Right cardiac atrium (tissue), 5 donors: ENCODE measurements around the gene EPYC. TPM values are rescaled to one million over a fixed set of nuclear protein-coding genes. Genes with fewer than 3 reads are reported as not detected.
"Not testable (repeated sequence)": the region's sequence is repeated elsewhere in the genome, so short reads cannot be mapped to it uniquely, and the experiment has no call there.

Experiments
- ATAC-seq, 2 donors: fragments of 200-7000 bp; cut with Tn5 transposase; one replicate each; pipeline versions ENCODE4 v1.8.0 to v1.9.1; 2020; ENCODE audit warnings: moderate library complexity in 2 of 2, mild to moderate bottlenecking in 1 of 2
- DNase-seq, 3 donors: peaks; one replicate each; pipeline ENCODE4 v3.0.0-alpha.2; 2020
- H3K27ac ChIP-seq: one replicate; pipeline ENCODE4 v1.5.1; 2013; ENCODE audit warnings: mild to moderate bottlenecking, low read length, control low read depth, moderate library complexity
- H3K27me3 ChIP-seq: one replicate; pipeline ENCODE4 v1.6.1; 2013; ENCODE audit not compliant: control insufficient read depth, insufficient read depth
- H3K4me1 ChIP-seq: one replicate; pipeline ENCODE4 v1.6.1; 2013; ENCODE audit warnings: low read length; ENCODE audit not compliant: control insufficient read depth, insufficient read depth
- H3K4me3 ChIP-seq: one replicate; pipeline ENCODE4 v1.5.1; 2013; ENCODE audit warnings: low read length, control low read depth
- H3K9me3 ChIP-seq: one replicate; pipeline ENCODE4 v1.6.1; 2013; ENCODE audit warnings: low read length; ENCODE audit not compliant: control insufficient read depth
- WGBS: extraction: QIAGEN DNeasy Blood & Tissue Kit; methylation state at CpG from one replicate; pipeline ENCODE4 v1.1.7; 2013; 5-methylcytosine and 5-hydroxymethylcytosine counted together
- intact Hi-C, 4 donors: fragments of 100-400 bp; cut with DNase I; formaldehyde crosslinking; loops; one replicate each; pipeline versions ENCODE4 v1.11.0 to v1.14.0; 2022 to 2023
- polyA plus RNA-seq: library from polyadenylated mRNA; stranded (reverse); fragments of 200-250 nt; gene quantifications from one replicate; pipeline ENCODE4 v1.2.3, GENCODE V29; 2013
- total RNA-seq, 4 donors: library from RNA; stranded (reverse); fragmentation: NEBNext Ultra II Directional; extraction: Animal tissue kit (Norgen Biotek cat#: 25700); gene quantifications; one replicate each; pipeline ENCODE4 v1.2.1, GENCODE V29; 2021
- donor health status: healthy with polysubstance abuse.
- donor health status: DM: no; HTN: yes; CAD: no.
- donor health status: DM: no; HTN: no; CAD: no.
- donor health status: DM: no; HTN: yes; CAD: no; lungs with severe emphysema.
- donor health status: DM: yes; HTN: yes; CAD: no.

The EPYC gene
- total and polyA plus RNA-seq, 5 donors: 0.09 TPM; not detected in 4

DNA sequence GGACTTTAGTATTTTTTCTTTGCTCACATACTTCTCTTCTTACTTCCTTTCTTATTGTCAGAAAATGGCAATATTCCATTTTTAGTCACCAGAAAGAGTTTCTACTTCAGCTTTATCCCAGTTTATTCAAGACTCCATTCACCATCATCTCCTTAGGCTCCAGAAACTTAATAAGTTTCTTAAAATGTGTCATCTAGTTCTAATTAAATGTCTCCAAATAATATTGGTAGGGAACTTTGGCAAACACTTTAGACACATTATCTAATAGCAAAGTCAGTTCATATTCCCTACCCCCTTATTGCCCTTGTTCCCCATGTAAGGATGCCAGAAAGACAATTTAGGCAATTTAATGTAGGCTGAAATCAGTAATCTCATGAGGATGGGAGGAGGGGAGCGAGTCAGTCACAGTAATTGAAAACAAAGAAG lies 15.1 kb downstream of the EPYC start:
- Histone ChIP-seq H3K27ac (no peak overlapping the region), H3K27me3 (no peaks in the 10 kb centered on the region), H3K4me1 (no peaks in the 10 kb centered on the region), H3K4me3 (no peak overlapping the region), H3K9me3 (no peaks in the 10 kb centered on the region)
- intact Hi-C loops: loop anchor here in 2 of 4 donors (10.0 kb wide), 2 partner anchors 115 to 345 kb away; no protein-coding TSS in a partner anchor
- ATAC-seq (peak in 1 of 2 donors; percentile 96), DNase-seq (no peak)
- WGBS: 63% methylated on average over 1 of the region's 1 CpG

DNA sequence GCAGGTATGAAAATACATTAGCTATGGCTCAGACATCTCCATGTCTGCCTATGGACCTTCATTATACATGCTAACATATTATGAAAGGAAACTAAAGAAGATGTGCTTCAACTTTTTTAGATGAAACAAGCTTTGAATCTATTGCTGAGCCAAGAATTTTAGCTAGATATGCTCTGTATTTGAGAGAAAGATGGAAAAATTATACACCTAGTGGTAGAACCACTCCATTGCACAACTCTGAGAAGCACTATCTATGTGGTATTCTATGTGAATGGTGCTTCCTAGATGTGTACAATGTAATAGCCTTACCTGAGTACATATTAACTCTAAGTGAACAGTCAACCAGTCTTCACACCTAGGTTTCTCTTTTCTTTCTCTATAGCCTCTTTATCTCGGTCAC lies 17.3 kb downstream of the EPYC start:
- ATAC-seq (no peak), DNase-seq (no peak)
- WGBS: 94% methylated on average over 1 of the region's 1 CpG
- no peaks in the 10 kb centered on the region for H3K9me3 ChIP-seq
- no peaks in the 10 kb centered on the region for H3K27me3 ChIP-seq
- no peak overlapping the region for H3K27ac ChIP-seq
- no peaks in the 10 kb centered on the region for H3K4me1 ChIP-seq
- intact Hi-C loops: loop anchor here in 2 of 4 donors (10.0 kb wide), 2 partner anchors 117 to 347 kb away; no protein-coding TSS in a partner anchor
- H3K4me3 ChIP-seq: no peak overlapping the region

DNA sequence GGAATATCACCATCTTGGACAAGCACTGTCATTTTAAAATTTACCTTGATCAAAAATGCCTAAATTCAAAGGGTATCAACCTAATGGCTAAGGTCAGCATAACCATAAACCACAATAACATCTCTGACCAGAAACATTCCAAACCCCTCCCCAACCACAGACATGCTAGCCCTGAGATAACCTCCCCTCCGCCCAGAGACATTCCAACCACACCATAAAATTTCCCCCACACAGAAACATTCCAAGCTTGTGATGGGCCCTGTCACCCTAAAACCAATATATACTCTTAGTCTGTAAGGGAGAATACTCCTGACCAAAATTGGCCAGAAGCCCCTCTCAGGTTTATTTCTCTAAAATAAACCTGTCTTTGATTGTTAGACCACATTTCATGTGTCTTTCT lies 17.7 kb downstream of the EPYC start:
- 92% methylated on average over 1 of the region's 1 CpG for WGBS
- intact Hi-C loops: loop anchor here in 2 of 4 donors (10.0 kb wide), 2 partner anchors 118 to 348 kb away; no protein-coding TSS in a partner anchor
- H3K27ac ChIP-seq: no peak overlapping the region
- ATAC-seq (no peak), DNase-seq (no peak)
- no peaks in the 10 kb centered on the region for H3K9me3 ChIP-seq
- H3K4me3 ChIP-seq: no peak overlapping the region
- no peaks in the 10 kb centered on the region for H3K4me1 ChIP-seq
- H3K27me3 ChIP-seq: no peaks in the 10 kb centered on the region

DNA sequence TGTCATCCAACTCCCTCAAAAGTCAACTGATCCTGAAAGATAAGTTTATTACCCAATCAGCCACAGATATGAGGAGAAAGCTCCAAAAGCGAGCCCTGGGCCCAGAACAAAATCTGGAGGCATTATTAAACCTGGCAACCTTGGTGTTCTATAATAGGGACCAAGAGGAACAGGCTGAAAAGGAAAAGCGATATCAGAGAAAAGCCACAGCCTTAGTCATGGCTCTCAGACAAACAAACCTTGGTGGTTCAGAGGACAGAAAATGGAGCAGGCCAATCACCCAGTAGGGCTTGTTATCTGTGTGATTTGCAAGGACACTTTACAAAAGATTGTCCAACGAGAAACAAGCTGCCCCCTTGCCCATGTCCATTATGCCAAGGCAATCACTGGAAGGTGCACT lies 19.4 kb downstream of the EPYC start:
- DNase-seq, H3K27ac ChIP-seq, ATAC-seq, H3K4me1 ChIP-seq, H3K9me3 ChIP-seq, H3K27me3 ChIP-seq, H3K4me3 ChIP-seq: not testable (repeated sequence)
- WGBS: 75% methylated on average over 3 of the region's 3 CpGs
- intact Hi-C loops: loop anchor here in 2 of 4 donors (10.0 kb wide), 2 partner anchors 119 to 349 kb away; no protein-coding TSS in a partner anchor

- WGBS: 85% methylated on average over 3 of the region's 3 CpGs
- intact Hi-C loops: loop anchor here in 2 of 4 donors (5.0 to 10.0 kb wide), 3 partner anchors 121 to 351 kb away; no protein-coding TSS in a partner anchor
Observed at GRCh38 chr12:90984114-90984513, 20.7 kb downstream of the EPYC start.

DNA sequence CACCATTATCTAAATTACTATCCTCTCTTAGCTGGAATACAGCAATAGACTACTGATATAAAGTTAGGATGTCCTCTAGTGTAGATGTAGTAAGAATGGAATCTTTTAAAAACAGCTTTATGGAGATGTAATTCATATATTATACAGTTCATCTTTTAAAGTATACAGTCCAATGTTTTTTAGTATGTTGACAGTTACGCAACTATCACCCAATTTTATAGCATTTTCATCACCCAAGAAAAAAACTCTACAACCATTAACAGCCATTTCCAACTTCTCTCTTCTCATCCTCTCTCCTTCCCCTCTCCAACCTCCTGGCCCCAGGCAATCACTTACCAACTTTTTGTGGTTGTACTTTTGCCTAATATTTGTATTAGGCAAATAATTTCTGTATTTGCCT lies 22.6 kb downstream of the EPYC start:
- no peak overlapping the region for H3K4me3 ChIP-seq
- intact Hi-C loops: loop anchor here in 2 of 4 donors (5.0 to 10.0 kb wide), 3 partner anchors 123 to 353 kb away; no protein-coding TSS in a partner anchor
- no peaks in the 10 kb centered on the region for H3K27me3 ChIP-seq
- WGBS: 98% methylated on average over 1 of the region's 1 CpG
- DNase-seq (no peak), ATAC-seq (no peak)
- no peak overlapping the region for H3K27ac ChIP-seq
- no peaks in the 10 kb centered on the region for H3K9me3 ChIP-seq
- no peaks in the 10 kb centered on the region for H3K4me1 ChIP-seq

More at GRCh38 chr12:90984114-90984513, 20.7 kb downstream of the EPYC start:
- no peaks in the 10 kb centered on the region for H3K4me1 ChIP-seq
- H3K4me3 ChIP-seq: no peak overlapping the region
- no peaks in the 10 kb centered on the region for H3K27me3 ChIP-seq
- ATAC-seq: no peak
- H3K9me3 ChIP-seq: no peaks in the 10 kb centered on the region
- DNase-seq: no peak
- no peak overlapping the region for H3K27ac ChIP-seq

DNA sequence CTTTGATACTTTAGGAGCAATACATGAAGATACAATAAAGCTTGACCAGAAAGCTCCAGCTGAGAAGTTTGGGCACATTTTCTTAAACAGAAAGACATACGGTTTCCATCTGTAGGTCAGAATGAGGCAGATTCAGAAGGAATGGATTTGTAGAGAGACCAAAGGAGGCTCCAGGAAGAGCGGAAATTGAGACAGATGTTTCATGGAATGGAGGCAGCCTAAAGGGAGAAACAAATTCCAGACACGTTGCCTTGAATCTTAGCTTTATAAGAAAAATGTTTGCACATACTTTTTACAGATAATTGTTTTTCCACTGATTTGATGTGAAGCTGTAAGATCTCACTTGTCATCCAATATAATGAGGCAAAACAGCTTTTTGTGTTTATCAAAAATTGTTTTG lies 24.8 kb downstream of the EPYC start:
- DNase-seq (no peak), ATAC-seq (peak in 1 of 2 donors; percentile 40)
- Histone ChIP-seq H3K27ac (no peak overlapping the region), H3K9me3 (no peaks in the 10 kb centered on the region), H3K27me3 (no peaks in the 10 kb centered on the region), H3K4me1 (no peaks in the 10 kb centered on the region), H3K4me3 (no peak overlapping the region)
- intact Hi-C loops: loop anchor here (5.0 to 10.0 kb wide), 6 partner anchors 125 to 375 kb away; no protein-coding TSS in a partner anchor
- WGBS: 62% methylated on average over 3 of the region's 3 CpGs

DNA sequence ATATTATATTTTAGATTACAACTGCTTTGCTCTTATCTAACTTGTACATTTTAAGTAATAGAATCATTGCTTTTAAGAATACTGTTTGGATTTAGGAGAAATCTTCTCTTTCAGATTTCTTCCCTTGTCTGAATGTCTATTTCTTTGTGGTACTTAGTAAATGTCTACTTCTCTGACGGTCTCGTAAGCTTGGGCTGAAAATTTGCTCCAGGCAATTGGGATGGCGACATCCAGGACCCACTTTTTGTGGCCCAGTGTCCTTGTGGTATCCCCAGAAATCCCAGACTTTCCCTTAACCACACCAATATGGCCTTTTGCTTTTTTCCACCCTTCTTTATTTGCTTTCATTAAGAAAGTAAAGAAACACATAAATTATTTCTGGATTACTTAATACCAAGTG lies 25.8 kb downstream of the EPYC start:
- DNase-seq: no peak
- H3K9me3 ChIP-seq: no peaks in the 10 kb centered on the region
- no peak overlapping the region for H3K27ac ChIP-seq
- WGBS: 79% methylated on average over 3 of the region's 3 CpGs
- H3K4me1 ChIP-seq: no peaks in the 10 kb centered on the region
- H3K27me3 ChIP-seq: no peaks in the 10 kb centered on the region
- H3K4me3 ChIP-seq: no peak overlapping the region
- intact Hi-C loops: loop anchor here (5.0 to 10.0 kb wide), 4 partner anchors 126 to 376 kb away; no protein-coding TSS in a partner anchor
- no peak for ATAC-seq

DNA sequence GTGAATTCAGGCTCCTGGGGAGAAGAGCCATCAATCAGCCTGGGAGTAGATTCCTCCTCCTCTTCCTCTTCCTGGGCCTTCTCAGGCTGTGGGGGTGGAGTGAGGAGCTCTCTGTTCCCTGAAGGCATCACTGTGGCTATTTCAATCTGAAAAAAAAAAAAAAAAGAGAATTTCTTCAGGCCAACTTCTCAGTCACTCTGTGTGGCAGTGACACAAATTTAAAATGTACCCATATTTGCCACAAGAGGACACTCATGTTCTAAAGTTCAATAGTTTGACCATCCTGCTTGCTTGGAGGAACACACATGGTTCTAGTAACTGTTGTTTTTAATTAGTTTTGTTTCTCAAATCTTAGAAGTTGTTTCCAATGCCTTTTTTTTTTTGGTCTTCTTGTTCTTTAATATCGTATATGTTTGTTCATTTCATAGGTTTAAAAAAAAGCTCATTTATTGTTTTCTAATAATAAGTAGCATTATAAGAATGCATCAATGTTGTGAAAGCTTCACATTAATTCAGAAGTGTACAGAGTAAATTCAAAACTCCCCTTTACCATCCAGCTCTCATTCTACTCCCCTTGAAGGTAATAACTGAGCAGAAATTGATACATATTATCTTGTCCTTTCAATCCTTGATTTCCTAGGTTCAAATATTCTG lies 26.5 kb downstream of the EPYC start:
- Histone ChIP-seq H3K27ac (no peak overlapping the region), H3K4me3 (no peak overlapping the region), H3K9me3 (no peaks in the 10 kb centered on the region), H3K4me1 (no peaks in the 10 kb centered on the region), H3K27me3 (no peaks in the 10 kb centered on the region)
- DNase-seq (peak in 2 of 3 donors; percentile 22 to 60), ATAC-seq (peak; percentile 74 to 95)
- intact Hi-C loops: loop anchor here (5.0 to 10.0 kb wide), 4 partner anchors 127 to 377 kb away; no protein-coding TSS in a partner anchor
- WGBS: 30% methylated on average over 1 of the region's 1 CpG

DNA sequence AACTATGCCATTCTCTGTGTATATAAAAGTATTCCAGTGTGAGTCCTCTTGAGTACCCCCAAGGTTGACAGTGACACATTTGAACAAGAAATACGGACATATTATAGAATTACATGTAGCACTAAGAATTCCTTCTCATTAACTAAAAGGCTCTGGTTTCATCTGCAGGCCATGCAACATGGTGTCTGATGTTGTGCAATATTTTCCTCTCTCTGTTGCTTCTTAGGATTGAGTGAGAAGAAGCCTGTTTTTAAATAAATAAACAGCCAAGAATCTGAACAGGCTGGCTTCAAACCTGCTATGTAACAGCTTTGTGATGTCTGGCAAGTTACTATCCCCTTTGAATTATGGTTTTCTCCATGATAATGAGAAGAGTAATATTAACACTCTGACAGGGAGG lies 27.5 kb downstream of the EPYC start:
- DNase-seq: no peak

GRCh38 chr12:90974286-90974685 lies 30.5 kb downstream of the EPYC start:
- H3K4me1 ChIP-seq: no peaks in the 10 kb centered on the region
- intact Hi-C loops: loop anchor here in 3 of 4 donors (10.0 kb wide), 2 partner anchors 131 to 381 kb away; no protein-coding TSS in a partner anchor
- no peak for DNase-seq

More for the DNA sequence above, 27.5 kb downstream of the EPYC start:
- Histone ChIP-seq H3K4me1 (no peaks in the 10 kb centered on the region), H3K27ac (no peak overlapping the region), H3K4me3 (no peak overlapping the region), H3K27me3 (no peaks in the 10 kb centered on the region), H3K9me3 (no peaks in the 10 kb centered on the region)
- ATAC-seq: no peak
- intact Hi-C loops: loop anchor here (5.0 to 10.0 kb wide), 4 partner anchors 128 to 378 kb away; no protein-coding TSS in a partner anchor
- WGBS: 80% methylated on average over 1 of the region's 1 CpG

More at GRCh38 chr12:90974286-90974685, 30.5 kb downstream of the EPYC start:
- H3K9me3 ChIP-seq: no peaks in the 10 kb centered on the region
- no peak overlapping the region for H3K27ac ChIP-seq
- no peaks in the 10 kb centered on the region for H3K27me3 ChIP-seq
- H3K4me3 ChIP-seq: no peak overlapping the region
- no peak for ATAC-seq
